ENCODE data around the gene CCNI2. TPM values are rescaled to one million over a fixed set of nuclear protein-coding genes. Genes with fewer than 3 reads are reported as not detected.

CCNI2 gene
- total and polyA plus RNA-seq, 12 donors: 0.01 to 0.75 (median 0.09) TPM; not detected in 7

GRCh38 chr5:132760601-132761317 is 13.5 kb downstream of the CCNI2 start:
- TF ChIP-seq CTCF (IDR thresholded peaks at IDR 0.05): no peak
- no peak for DNase-seq
- intact Hi-C loops (cut with DNase I): no loop called here

GRCh38 chr5:132761321-132762240 is 14.4 kb downstream of the CCNI2 start:
- H3K27me3 ChIP-seq: no peaks in the 10 kb centered on the region
- 91 to 95% methylated on average over 22 of the region's 22 CpGs for WGBS, 2 donors
- peaks cover 0 to 19% (median 11%) of the 10 kb centered on the region in 9 donors for H3K4me1 ChIP-seq
- intact Hi-C loops (cut with DNase I): no loop called here
- H3K36me3 ChIP-seq: peaks cover 0 to 89% (median 70%) of the 10 kb centered on the region in 9 donors
- ATAC-seq (no peak), DNase-seq (no peak)
- no peak for TF ChIP-seq CTCF (IDR thresholded peaks at IDR 0.05)
- H3K9me3 ChIP-seq: no peaks in the 10 kb centered on the region
- H3K27ac ChIP-seq: no peak overlapping the region
- no peak overlapping the region for H3K4me3 ChIP-seq

More at GRCh38 chr5:132760601-132761317, 13.5 kb downstream of the CCNI2 start:
- H3K4me3 ChIP-seq: no peak overlapping the region
- H3K36me3 ChIP-seq: peaks cover 0 to 95% (median 70%) of the 10 kb centered on the region in 9 donors
- WGBS, 2 donors: 96 to 98% methylated on average over 21 of the region's 21 CpGs
- no peak for ATAC-seq
- no peaks in the 10 kb centered on the region for H3K9me3 ChIP-seq
- no peak overlapping the region for H3K27ac ChIP-seq
- H3K4me1 ChIP-seq: peaks cover 0 to 11% (median 4%) of the 10 kb centered on the region in 9 donors
- H3K27me3 ChIP-seq: no peaks in the 10 kb centered on the region

- no peak for TF ChIP-seq CTCF (IDR thresholded peaks at IDR 0.05)
- Histone ChIP-seq H3K4me3 (no peak overlapping the region), H3K9me3 (no peaks in the 10 kb centered on the region), H3K36me3 (peaks cover 0 to 81% (median 69%) of the 10 kb centered on the region in 9 donors), H3K27ac (no peak overlapping the region), H3K4me1 (peaks cover 7 to 28% (median 20%) of the 10 kb centered on the region in 9 donors), H3K27me3 (no peaks in the 10 kb centered on the region)
- ATAC-seq: no peak
- no peak for DNase-seq
- WGBS, 2 donors: 95 to 96% methylated on average over 11 of the region's 11 CpGs
- intact Hi-C loops (cut with DNase I): no loop called here
Observed at GRCh38 chr5:132762246-132763000, 15.2 kb downstream of the CCNI2 start.
